ENCODE data around the gene ZNF524. TPM values are rescaled to one million over a fixed set of nuclear protein-coding genes. Genes with fewer than 3 reads are reported as not detected.
A peak's percentile ranks its signal among the peaks of the same experiment; 100 is the strongest.

Gene ZNF524
- total RNA-seq, 1 donor from 2014 or later = 7.9 TPM

GRCh38 chr19:55626350-55626749 is 26.3 kb downstream of the ZNF524 start:
- Mint-ChIP-seq H3K36me3 (ENCODE audit: insufficient read depth) (peaks cover 2% of the 10 kb centered on the region), H3K27ac (no peak overlapping the region)

GRCh38 chr19:55632463-55632834 is 32.4 kb downstream of the ZNF524 start:
- peak; percentile 76 for DNase-seq (ENCODE audit: low spot score, unreplicated experiment)
- peak; percentile 83 for TF ChIP-seq CTCF (IDR thresholded peaks at IDR 0.05; ENCODE audit: unreplicated experiment)
- H3K4me3 Mint-ChIP-seq (ENCODE audit: low read depth) = no peak overlapping the region
- peaks cover 20% of the 10 kb centered on the region for H3K4me1 Mint-ChIP-seq (ENCODE audit: low read depth)
- H3K9me3 Mint-ChIP-seq (ENCODE audit: low read depth) = no peaks in the 10 kb centered on the region
- H3K27me3 Mint-ChIP-seq = no peaks in the 10 kb centered on the region
- H3K27ac Mint-ChIP-seq = peak overlapping the region; percentile 11
- H3K36me3 Mint-ChIP-seq (ENCODE audit: insufficient read depth) = no peaks in the 10 kb centered on the region

More at GRCh38 chr19:55626350-55626749, 26.3 kb downstream of the ZNF524 start:
- no peak overlapping the region for H3K4me3 Mint-ChIP-seq (ENCODE audit: low read depth)
- DNase-seq (ENCODE audit: low spot score, unreplicated experiment) = no peak
- H3K4me1 Mint-ChIP-seq (ENCODE audit: low read depth) = peaks cover 9% of the 10 kb centered on the region
- H3K27me3 Mint-ChIP-seq = no peaks in the 10 kb centered on the region
- no peak for TF ChIP-seq CTCF (IDR thresholded peaks at IDR 0.05; ENCODE audit: unreplicated experiment)
- H3K9me3 Mint-ChIP-seq (ENCODE audit: low read depth) = no peaks in the 10 kb centered on the region

GRCh38 chr19:55633861-55634260 is 33.8 kb downstream of the ZNF524 start:
- Mint-ChIP-seq H3K27ac (no peak overlapping the region), H3K27me3 (no peaks in the 10 kb centered on the region), H3K4me3 (ENCODE audit: low read depth) (peak overlapping the region; percentile 99), H3K36me3 (ENCODE audit: insufficient read depth) (peaks cover 2% of the 10 kb centered on the region), H3K9me3 (ENCODE audit: low read depth) (no peaks in the 10 kb centered on the region), H3K4me1 (ENCODE audit: low read depth) (peaks cover 21% of the 10 kb centered on the region)
- no peak for DNase-seq (ENCODE audit: low spot score, unreplicated experiment)
- no peak for TF ChIP-seq CTCF (IDR thresholded peaks at IDR 0.05; ENCODE audit: unreplicated experiment)

- no peaks in the 10 kb centered on the region for H3K9me3 Mint-ChIP-seq (ENCODE audit: low read depth)
- H3K4me3 Mint-ChIP-seq (ENCODE audit: low read depth) = peak overlapping the region; percentile 99
- peaks cover 4% of the 10 kb centered on the region for H3K36me3 Mint-ChIP-seq (ENCODE audit: insufficient read depth)
- peaks cover 22% of the 10 kb centered on the region for H3K4me1 Mint-ChIP-seq (ENCODE audit: low read depth)
- DNase-seq (ENCODE audit: low spot score, unreplicated experiment) = no peak
- H3K27ac Mint-ChIP-seq = peak overlapping the region; percentile 99
- no peak for TF ChIP-seq CTCF (IDR thresholded peaks at IDR 0.05; ENCODE audit: unreplicated experiment)
- H3K27me3 Mint-ChIP-seq = no peaks in the 10 kb centered on the region
Measured at GRCh38 chr19:55635334-55635717, 35.2 kb downstream of the ZNF524 start.

- no peak for TF ChIP-seq CTCF (IDR thresholded peaks at IDR 0.05; ENCODE audit: unreplicated experiment)
- Mint-ChIP-seq H3K36me3 (ENCODE audit: insufficient read depth) (peaks cover 4% of the 10 kb centered on the region), H3K4me1 (ENCODE audit: low read depth) (peaks cover 25% of the 10 kb centered on the region), H3K4me3 (ENCODE audit: low read depth) (peak overlapping the region; percentile 99), H3K27me3 (no peaks in the 10 kb centered on the region), H3K27ac (peak overlapping the region; percentile 99), H3K9me3 (ENCODE audit: low read depth) (no peaks in the 10 kb centered on the region)
- no peak for DNase-seq (ENCODE audit: low spot score, unreplicated experiment)
Measured at GRCh38 chr19:55635856-55636440, 35.9 kb downstream of the ZNF524 start.
